ENCODE measurements around the gene ZFP1. TPM values are rescaled to one million over a fixed set of nuclear protein-coding genes. Genes with fewer than 3 reads are reported as not detected.
A peak's percentile ranks its signal among the peaks of the same experiment; 100 is the strongest.

Gene ZFP1
- total RNA-seq, 4 donors from 2014 or later: 9.8 to 18.4 (median 15.4) TPM

DNA sequence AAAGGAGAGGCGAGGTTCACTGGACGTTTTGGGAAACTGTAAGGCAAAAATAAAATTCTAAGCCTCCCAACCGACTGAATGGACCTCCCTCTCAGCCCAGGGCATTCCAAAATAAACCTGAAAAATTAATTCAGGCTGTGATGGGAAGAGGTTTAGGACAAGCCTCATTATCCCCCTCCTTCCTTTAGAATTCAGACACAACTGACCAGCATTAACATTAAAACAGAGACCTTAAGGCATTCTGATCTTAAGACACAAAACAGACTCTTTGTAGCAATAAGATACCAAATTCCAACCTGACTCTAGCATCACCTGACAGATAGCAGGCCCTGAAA, 31.4 kb upstream of the ZFP1 start:
- Histone ChIP-seq H3K4me1 (peaks cover 0 to 38% (median 7%) of the 10 kb centered on the region in 3 donors), H3K27me3 (no peaks in the 10 kb centered on the region), H3K4me3 (peak overlapping the region in 1 of 2 donors; percentile 61), H3K36me3 (peaks cover 0 to 10% of the 10 kb centered on the region in 2 donors), H3K9me3 (peaks cover 0 to 9% (median 0%) of the 10 kb centered on the region in 3 donors), H3K27ac (peak overlapping the region in 3 of 4 donors; percentile 15 to 70 (median 39))
- TF ChIP-seq EP300 (IDR thresholded peaks at IDR 0.05) (no peak), POLR2A (IDR thresholded peaks at IDR 0.05) (no peak), POLR2AphosphoS5 (IDR thresholded peaks at IDR 0.05) (no peak)
- TF ChIP-seq, protein P1, sequence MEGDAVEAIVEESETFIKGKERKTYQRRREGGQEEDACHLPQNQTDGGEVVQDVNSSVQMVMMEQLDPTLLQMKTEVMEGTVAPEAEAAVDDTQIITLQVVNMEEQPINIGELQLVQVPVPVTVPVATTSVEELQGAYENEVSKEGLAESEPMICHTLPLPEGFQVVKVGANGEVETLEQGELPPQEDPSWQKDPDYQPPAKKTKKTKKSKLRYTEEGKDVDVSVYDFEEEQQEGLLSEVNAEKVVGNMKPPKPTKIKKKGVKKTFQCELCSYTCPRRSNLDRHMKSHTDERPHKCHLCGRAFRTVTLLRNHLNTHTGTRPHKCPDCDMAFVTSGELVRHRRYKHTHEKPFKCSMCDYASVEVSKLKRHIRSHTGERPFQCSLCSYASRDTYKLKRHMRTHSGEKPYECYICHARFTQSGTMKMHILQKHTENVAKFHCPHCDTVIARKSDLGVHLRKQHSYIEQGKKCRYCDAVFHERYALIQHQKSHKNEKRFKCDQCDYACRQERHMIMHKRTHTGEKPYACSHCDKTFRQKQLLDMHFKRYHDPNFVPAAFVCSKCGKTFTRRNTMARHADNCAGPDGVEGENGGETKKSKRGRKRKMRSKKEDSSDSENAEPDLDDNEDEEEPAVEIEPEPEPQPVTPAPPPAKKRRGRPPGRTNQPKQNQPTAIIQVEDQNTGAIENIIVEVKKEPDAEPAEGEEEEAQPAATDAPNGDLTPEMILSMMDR (IDR thresholded peaks at IDR 0.05): no peak
- 30% methylated on average over 3 of the region's 3 CpGs; no CpG with 5 or more reads in 1 of the 2 donors for WGBS, 2 donors (ENCODE audit: low coverage in 1 of 2)
- ATAC-seq: no peak

DNA sequence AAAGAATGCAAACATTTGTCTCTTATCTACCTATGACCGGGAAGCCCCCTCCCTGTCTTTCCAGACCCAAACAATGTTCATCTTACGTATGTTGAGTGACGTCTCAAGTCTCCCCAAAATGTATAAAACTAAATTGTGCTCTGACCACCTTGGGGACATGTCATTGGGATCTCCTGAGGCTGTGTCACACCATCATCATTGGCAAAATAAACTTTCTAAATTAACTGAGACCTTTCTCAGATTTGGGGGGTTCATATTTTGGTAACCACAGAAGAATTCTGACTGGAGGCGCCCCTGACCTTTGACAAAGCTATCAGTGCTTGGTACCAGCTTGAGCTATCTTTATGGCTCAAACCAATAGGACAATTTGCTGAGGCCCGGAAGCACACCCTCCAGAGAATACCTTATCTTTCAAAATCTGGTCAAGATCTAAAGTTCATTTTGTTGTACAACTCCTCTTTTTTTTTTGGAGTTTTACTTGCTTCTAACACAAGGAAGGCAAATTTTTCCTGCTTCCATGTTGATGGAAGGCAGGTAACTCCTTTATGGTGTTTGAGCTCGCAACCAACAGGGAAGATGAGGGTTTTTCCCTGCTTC, 29.3 kb upstream of the ZFP1 start:
- no peak for ATAC-seq
- H3K27ac ChIP-seq: no peak overlapping the region
- WGBS, 2 donors (ENCODE audit: low coverage in 1 of 2): 83 to 87% methylated on average over 6 of the region's 6 CpGs
- no peaks in the 10 kb centered on the region for H3K27me3 ChIP-seq
- TF ChIP-seq POLR2A (IDR thresholded peaks at IDR 0.05): no peak
- TF ChIP-seq, protein P1 (IDR thresholded peaks at IDR 0.05): no peak
- TF ChIP-seq POLR2AphosphoS5 (IDR thresholded peaks at IDR 0.05): no peak
- no peak for TF ChIP-seq EP300 (IDR thresholded peaks at IDR 0.05)
- H3K4me3 ChIP-seq: no peak overlapping the region
- peaks cover 0 to 25% (median 7%) of the 10 kb centered on the region in 3 donors for H3K4me1 ChIP-seq
- peaks cover 0 to 3% of the 10 kb centered on the region in 2 donors for H3K36me3 ChIP-seq
- H3K9me3 ChIP-seq: peaks cover 0 to 18% (median 0%) of the 10 kb centered on the region in 3 donors

DNA sequence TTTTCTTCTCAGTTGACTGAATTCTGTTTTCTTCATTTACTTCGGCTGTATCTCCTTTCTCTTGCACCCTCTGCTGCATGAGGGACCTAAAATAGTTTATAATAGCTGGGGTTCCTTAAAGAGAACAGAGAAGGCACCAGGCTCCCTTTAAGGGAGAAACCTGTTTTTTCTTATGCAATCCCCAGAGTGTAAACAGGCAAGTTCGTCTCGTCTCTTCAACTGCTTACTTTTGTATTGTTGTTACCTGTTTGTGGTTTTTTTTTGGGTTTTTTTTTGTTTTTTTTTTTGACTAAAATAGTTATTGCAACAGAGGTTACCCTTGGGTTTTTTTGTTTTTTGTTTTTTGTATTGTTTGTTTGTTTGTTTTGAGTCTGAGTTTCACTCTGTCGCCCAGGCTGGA, 28.1 kb upstream of the ZFP1 start:
- Histone ChIP-seq H3K4me3 (no peak overlapping the region), H3K4me1 (peaks cover 0 to 21% (median 7%) of the 10 kb centered on the region in 3 donors), H3K36me3 (no peaks in the 10 kb centered on the region), H3K27ac (no peak overlapping the region), H3K9me3 (peaks cover 0 to 18% (median 0%) of the 10 kb centered on the region in 3 donors), H3K27me3 (no peaks in the 10 kb centered on the region)
- TF ChIP-seq POLR2AphosphoS5 (IDR thresholded peaks at IDR 0.05) (no peak), POLR2A (IDR thresholded peaks at IDR 0.05) (no peak), EP300 (IDR thresholded peaks at IDR 0.05) (no peak)
- TF ChIP-seq, protein P1 (IDR thresholded peaks at IDR 0.05): no peak
- no peak for ATAC-seq
- WGBS, 2 donors (ENCODE audit: low coverage in 1 of 2): 76 to 78% methylated on average over 2 to 4 of the region's 4 CpGs

DNA sequence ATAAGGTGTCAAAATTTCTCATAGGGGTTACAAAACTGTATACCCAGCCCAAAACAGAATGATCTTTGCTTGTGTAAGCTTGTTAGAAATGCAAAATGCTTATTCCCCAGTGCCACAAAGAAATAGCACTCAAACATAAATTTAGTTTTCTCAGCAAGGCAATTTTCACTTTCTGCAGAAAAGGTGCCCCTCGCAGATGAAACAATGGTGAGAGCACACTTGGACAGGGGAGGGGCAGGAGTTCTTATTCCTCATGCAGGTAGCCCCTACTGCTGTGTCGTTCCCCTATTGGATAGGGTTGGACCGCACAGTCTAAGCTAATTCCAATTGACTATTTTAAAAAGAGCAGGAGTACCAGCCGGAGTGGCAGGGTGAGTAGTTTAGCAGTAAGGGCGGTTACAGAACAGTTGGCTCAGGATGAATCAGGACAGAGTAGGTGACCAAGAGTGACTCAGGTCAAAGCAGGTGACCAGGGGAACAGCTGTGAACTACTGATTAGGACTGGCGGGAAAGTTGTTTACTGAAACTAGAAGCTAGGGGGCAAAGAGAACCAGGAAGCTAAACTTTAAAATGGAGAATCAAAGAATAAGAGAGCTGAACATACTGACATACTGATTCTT, 26.3 kb upstream of the ZFP1 start:
- no peak for TF ChIP-seq POLR2AphosphoS5 (IDR thresholded peaks at IDR 0.05)
- TF ChIP-seq EP300 (IDR thresholded peaks at IDR 0.05): no peak
- TF ChIP-seq, protein P1 (IDR thresholded peaks at IDR 0.05): no peak
- TF ChIP-seq POLR2A (IDR thresholded peaks at IDR 0.05): no peak
- H3K27ac ChIP-seq: no peak overlapping the region
- no peaks in the 10 kb centered on the region for H3K36me3 ChIP-seq
- H3K27me3 ChIP-seq: no peaks in the 10 kb centered on the region
- peaks cover 0 to 3% (median 0%) of the 10 kb centered on the region in 3 donors for H3K4me1 ChIP-seq
- ATAC-seq: no peak
- H3K4me3 ChIP-seq: no peak overlapping the region
- peaks cover 0 to 18% (median 0%) of the 10 kb centered on the region in 3 donors for H3K9me3 ChIP-seq
- WGBS, 2 donors (ENCODE audit: low coverage in 1 of 2): 88 to 96% methylated on average over 3 of the region's 6 CpGs

DNA sequence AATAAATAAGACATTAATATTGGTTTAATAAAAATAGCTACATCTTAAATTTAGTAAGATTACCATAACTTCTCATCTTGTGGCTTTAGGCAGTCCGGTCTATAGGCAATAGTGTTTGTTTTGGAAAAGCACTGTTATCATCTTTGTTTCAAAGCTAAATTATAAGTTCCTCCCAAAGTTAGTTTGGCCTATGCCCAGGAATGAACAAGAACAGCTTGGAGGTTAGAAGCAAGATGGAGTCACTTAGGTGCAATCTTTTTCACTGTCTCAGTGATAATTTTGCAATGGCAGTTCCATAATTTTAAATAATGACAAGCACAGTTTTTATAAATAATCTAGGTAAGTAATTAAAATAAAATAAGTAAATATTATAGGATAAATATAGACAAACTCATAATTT, 25.7 kb upstream of the ZFP1 start:
- TF ChIP-seq POLR2AphosphoS5 (IDR thresholded peaks at IDR 0.05) (no peak), POLR2A (IDR thresholded peaks at IDR 0.05) (no peak), EP300 (IDR thresholded peaks at IDR 0.05) (no peak)
- TF ChIP-seq, protein P1 (IDR thresholded peaks at IDR 0.05): no peak
- Histone ChIP-seq H3K27me3 (no peaks in the 10 kb centered on the region), H3K27ac (no peak overlapping the region), H3K4me1 (no peaks in the 10 kb centered on the region), H3K36me3 (no peaks in the 10 kb centered on the region), H3K4me3 (no peak overlapping the region), H3K9me3 (peaks cover 0 to 23% (median 0%) of the 10 kb centered on the region in 3 donors)
- WGBS, 2 donors (ENCODE audit: low coverage in 1 of 2): 95 to 100% methylated on average over 1 of the region's 1 CpG
- ATAC-seq: no peak
